Stomach (tissue), 9 donors: Measurements from ENCODE around the gene BANP. TPM values are rescaled to one million over a fixed set of nuclear protein-coding genes. Genes with fewer than 3 reads are reported as not detected.
"Not testable (repeated sequence)": the region's sequence is repeated elsewhere in the genome, so short reads cannot be mapped to it uniquely, and the experiment has no call there.

Source experiments
- DNase-seq, 2 donors: peaks; one replicate each; pipeline versions ENCODE4 v3.0.0 to v3.0.0-alpha.2; 2013 to 2019
- H3K27ac ChIP-seq, 5 donors: fragments of 200-600 bp in 4 of 5; sonication (generic) in 4 of 5; one replicate each; pipeline ENCODE4 v1.5.1; 2013 to 2019; ENCODE audit warnings: mild to moderate bottlenecking in 1 of 5, moderate library complexity in 1 of 5
- H3K27me3 ChIP-seq, 3 donors: fragments of 200-600 bp; sonication (generic); one replicate each; pipeline ENCODE4 v1.5.1; 2017 to 2019; ENCODE audit warnings: mixed run types in 1 of 3
- H3K36me3 ChIP-seq, 4 donors: fragments of 200-600 bp; sonication (generic); 1 replicate in 3 of 4; 2 replicates in 1 of 4; pipeline ENCODE4 v1.5.1; 2016 to 2019
- H3K4me1 ChIP-seq, 4 donors: fragments of 200-600 bp; sonication (generic); one replicate each; pipeline ENCODE4 v1.5.1; 2016 to 2019
- H3K4me3 ChIP-seq, 4 donors: fragments of 200-600 bp; sonication (generic) in 3 of 4; one replicate each; pipeline ENCODE4 v1.5.1; 2016 to 2019; ENCODE audit warnings: mild to moderate bottlenecking in 1 of 4
- H3K9me3 ChIP-seq, 4 donors: fragments of 200-600 bp; sonication (generic); one replicate each; pipeline ENCODE4 v1.5.1; 2016 to 2019
- CTCF ChIP-seq, 7 experiments: fragments of 450-650 bp in 4 of 7; fragments of 200-600 bp in 3 of 7; sonication (generic) in 3 of 7; IDR thresholded peaks; one replicate each; pipeline ENCODE4 v1.5.1; 2016 to 2019; ENCODE audit warnings: antibody characterized with exemption in 7 of 7, control low read depth in 2 of 7, mild to moderate bottlenecking in 1 of 7
- EP300 ChIP-seq: sonication (generic); formaldehyde crosslinking; IDR thresholded peaks from one replicate; pipeline ENCODE4 v1.6.1; 2017; ENCODE audit warnings: antibody characterized with exemption
- POLR2A ChIP-seq, 4 donors: fragments of 450-650 bp; IDR thresholded peaks; one replicate each; pipeline ENCODE4 v1.6.1; 2016; ENCODE audit warnings: antibody characterized with exemption in 4 of 4, control low read depth in 2 of 4, mild to moderate bottlenecking in 1 of 4, moderate library complexity in 1 of 4
- POLR2AphosphoS5 ChIP-seq, 3 donors: sonication (generic); formaldehyde crosslinking; IDR thresholded peaks; one replicate each; pipeline ENCODE4 v1.6.1; 2016; ENCODE audit warnings: antibody characterized with exemption in 3 of 3
- WGBS, 5 donors: extraction: QIAGEN DNeasy Blood & Tissue Kit in 3 of 5; methylation state at CpG; one replicate each; pipeline versions ENCODE4 v1.1.5 to v1.1.7; 2013 to 2018; 5-methylcytosine and 5-hydroxymethylcytosine counted together
- intact Hi-C: fragments of 100-400 bp; cut with DNase I; formaldehyde crosslinking; loops from one replicate; pipeline ENCODE4 v1.15.1; 2023; ENCODE audit warnings: low total_unique reads
- polyA plus RNA-seq, 3 donors: library from polyadenylated mRNA; stranded (reverse); fragments of 200-250 nt; gene quantifications; one replicate each; pipeline ENCODE4 v1.2.3, GENCODE V29; 2013
- total RNA-seq, 5 donors: library from RNA; depleted of rRNA; stranded (reverse); fragments of >200 nt; gene quantifications; one replicate each; pipeline versions ENCODE4 v1.1.0 to v1.2.3, GENCODE V29; 2014 to 2016
- donor health status: healthy with polysubstance abuse.
- donor health status: Bipolar disorder and iron deficiency.
- donor health status: healthy.

The BANP gene
- total and polyA plus RNA-seq, 8 donors, result 6.0 to 144 (median 18.3) TPM

DNA sequence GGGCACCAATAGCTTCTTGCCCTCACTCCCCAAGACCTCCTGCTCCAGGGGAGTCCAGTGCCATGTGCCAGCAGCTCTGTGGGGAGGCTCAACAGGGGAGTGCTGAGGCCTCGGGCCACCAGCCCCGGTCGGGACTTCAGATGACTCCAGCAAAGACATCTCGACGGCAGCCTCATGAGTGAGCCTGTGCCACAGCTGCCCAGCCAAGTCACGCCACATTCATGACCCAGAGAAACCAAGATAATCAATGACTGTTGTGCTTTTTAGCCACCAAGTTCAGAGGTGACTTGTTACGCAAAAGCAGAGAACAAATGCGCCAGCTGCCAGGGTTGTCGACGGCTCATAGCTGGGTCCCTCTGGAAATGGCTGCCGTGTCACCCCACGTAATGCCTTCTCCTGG lies 157.5 kb downstream of the BANP start:
- WGBS, 5 donors, result 91 to 98% (median 94%) methylated on average over 8 to 12 of the region's 12 CpGs
- no peak for DNase-seq
- intact Hi-C loops, result no loop called here
- Histone ChIP-seq H3K9me3 (no peaks in the 10 kb centered on the region), H3K27ac (no peak overlapping the region), H3K4me1 (no peaks in the 10 kb centered on the region), H3K4me3 (no peak overlapping the region), H3K36me3 (no peaks in the 10 kb centered on the region), H3K27me3 (peaks cover 0 to 31% (median 0%) of the 10 kb centered on the region in 3 donors)
- no peak for TF ChIP-seq POLR2AphosphoS5 (IDR thresholded peaks at IDR 0.05)
- no peak for TF ChIP-seq EP300
- TF ChIP-seq CTCF (IDR thresholded peaks at IDR 0.05), result no peak
- TF ChIP-seq POLR2A (IDR thresholded peaks at IDR 0.05), result no peak

- DNase-seq, H3K4me3 ChIP-seq, intact Hi-C loops, H3K4me1 ChIP-seq, H3K27ac ChIP-seq, H3K9me3 ChIP-seq, H3K36me3 ChIP-seq: not testable (repeated sequence)
- peaks cover 0 to 33% (median 0%) of the 10 kb centered on the region in 3 donors for H3K27me3 ChIP-seq
- WGBS, 5 donors, result 63 to 70% (median 68%) methylated on average over 18 to 28 of the region's 28 CpGs
Observed at GRCh38 chr16:88109726-88110621, 158.7 kb downstream of the BANP start.

DNA sequence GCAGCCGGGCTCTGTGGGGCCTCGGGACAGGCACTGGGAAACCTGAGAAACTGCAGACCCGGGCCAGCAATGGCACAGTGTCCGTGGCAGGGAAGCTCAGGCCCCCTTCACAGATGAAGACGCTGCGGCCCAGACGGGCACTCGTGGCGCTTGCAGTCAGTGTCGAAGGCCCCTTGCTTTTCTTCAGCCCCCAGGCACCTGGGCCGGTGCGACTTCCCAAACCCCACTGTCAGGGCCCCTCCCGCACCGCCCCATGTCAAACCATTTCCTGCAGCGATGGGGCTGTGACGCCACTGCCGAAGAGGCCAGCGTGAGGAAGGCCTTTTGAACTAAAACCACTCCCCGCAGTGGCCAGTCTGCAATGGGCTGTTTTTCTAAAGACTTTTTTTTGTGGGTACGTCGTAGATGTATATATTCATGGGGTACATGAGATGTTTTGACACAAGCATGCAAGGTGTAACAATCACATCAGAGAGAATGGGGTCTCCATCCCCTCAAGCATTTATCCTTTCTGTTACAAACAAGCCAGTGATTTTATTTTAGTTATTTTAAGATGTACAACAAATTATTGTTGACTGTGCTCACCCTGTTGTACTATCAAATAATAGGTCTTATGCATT lies 159.8 kb downstream of the BANP start:
- H3K4me3 ChIP-seq, intact Hi-C loops, DNase-seq, H3K27ac ChIP-seq, H3K36me3 ChIP-seq, H3K9me3 ChIP-seq, H3K4me1 ChIP-seq: not testable (repeated sequence)
- 68 to 85% (median 75%) methylated on average over 16 to 21 of the region's 21 CpGs for WGBS, 5 donors
- H3K27me3 ChIP-seq, result peaks cover 0 to 39% (median 0%) of the 10 kb centered on the region in 3 donors

- H3K4me3 ChIP-seq, H3K9me3 ChIP-seq, intact Hi-C loops, H3K36me3 ChIP-seq, DNase-seq, H3K27ac ChIP-seq, H3K4me1 ChIP-seq: not testable (repeated sequence)
- H3K27me3 ChIP-seq, result peaks cover 0 to 43% (median 0%) of the 10 kb centered on the region in 3 donors
- 36 to 48% (median 40%) methylated on average over 13 of the region's 13 CpGs for WGBS, 5 donors
Observed at GRCh38 chr16:88111976-88112375, 160.7 kb downstream of the BANP start.

GRCh38 chr16:88113545-88114045 lies 162.4 kb downstream of the BANP start:
- intact Hi-C loops, result no loop called here
- TF ChIP-seq CTCF (IDR thresholded peaks at IDR 0.05), result no peak
- no peak for TF ChIP-seq EP300
- no peak for TF ChIP-seq POLR2A (IDR thresholded peaks at IDR 0.05)
- no peak for TF ChIP-seq POLR2AphosphoS5 (IDR thresholded peaks at IDR 0.05)
- no peaks in the 10 kb centered on the region for H3K4me1 ChIP-seq
- WGBS, 5 donors, result 85 to 91% (median 88%) methylated on average over 14 to 20 of the region's 20 CpGs
- H3K27me3 ChIP-seq, result peaks cover 0 to 48% (median 0%) of the 10 kb centered on the region in 3 donors
- no peaks in the 10 kb centered on the region for H3K9me3 ChIP-seq
- no peaks in the 10 kb centered on the region for H3K36me3 ChIP-seq
- H3K27ac ChIP-seq, result no peak overlapping the region
- no peak overlapping the region for H3K4me3 ChIP-seq
- no peak for DNase-seq

GRCh38 chr16:88114541-88115228 lies 163.5 kb downstream of the BANP start:
- WGBS, 5 donors, result 53 to 74% (median 68%) methylated on average over 18 to 22 of the region's 22 CpGs
- not testable (repeated sequence) for DNase-seq

More at GRCh38 chr16:88114541-88115228, 163.5 kb downstream of the BANP start:
- H3K36me3 ChIP-seq, H3K9me3 ChIP-seq, H3K4me1 ChIP-seq, intact Hi-C loops, H3K4me3 ChIP-seq, H3K27ac ChIP-seq: not testable (repeated sequence)
- peaks cover 0 to 58% (median 0%) of the 10 kb centered on the region in 3 donors for H3K27me3 ChIP-seq
